HEK293 (cell line): Measurements from ENCODE around the gene SCGB1C2.

Experiments used
- CTCF ChIA-PET: fragments of 350-600 bp; formaldehyde crosslinking; extraction: SDS; loops from one replicate; lab custom pipeline; 2021; ENCODE audit warnings: antibody characterized with exemption; lab: Yijun Ruan, JAX
- POLR2A ChIA-PET: fragments of 300-600 bp; formaldehyde crosslinking; extraction: SDS; loops from one replicate; lab custom pipeline; 2020; ENCODE audit warnings: antibody characterized with exemption, inconsistent platforms; lab: Yijun Ruan, JAX
- H3K27ac ChIP-seq: fragments of 200-500 bp; sonication (Bioruptor generic); 2 replicates; pipeline ENCODE4 v1.5.1; 2014; ENCODE audit warnings: low read depth, low read length, control low read depth, inconsistent platforms; ENCODE audit errors: extremely low read depth
- H3K36me3 ChIP-seq, 2 experiments: fragments of 200-500 bp in 1 of 2; sonication (Bioruptor generic) in 1 of 2; 1 replicate in 1 of 2; 2 replicates in 1 of 2; pipeline ENCODE4 v1.5.1; 2014 to 2017; ENCODE audit warnings: inconsistent platforms in 2 of 2, low read length in 2 of 2; ENCODE audit not compliant: control insufficient read depth in 2 of 2, insufficient read depth in 1 of 2
- H3K4me1 ChIP-seq: fragments of 200-500 bp; sonication (Bioruptor generic); 2 replicates; pipeline ENCODE4 v1.5.1; 2014; ENCODE audit warnings: mild to moderate bottlenecking, low read length, inconsistent platforms; ENCODE audit not compliant: control insufficient read depth, insufficient read depth
- H3K4me3 ChIP-seq: 2 replicates; pipeline ENCODE4 v1.5.1; 2011; ENCODE audit warnings: low read depth, mild to moderate bottlenecking, control low read depth, low read length, moderate library complexity
- H3K9me3 ChIP-seq: fragments of 200-500 bp; sonication (Bioruptor generic); 2 replicates; pipeline ENCODE4 v1.5.1; 2014; ENCODE audit warnings: low read depth, low read length, inconsistent platforms; ENCODE audit not compliant: control insufficient read depth, insufficient read depth
- GFI1B ChIP-seq: fragments of 450-650 bp; formaldehyde crosslinking; IDR thresholded peaks from 2 replicates; pipeline ENCODE4 v1.5.1; 2016; ENCODE audit warnings: missing biosample characterization, missing genetic modification characterization
- PATZ1 ChIP-seq: fragments of 450-650 bp; formaldehyde crosslinking; IDR thresholded peaks from 2 replicates; pipeline ENCODE4 v1.5.1; 2016; ENCODE audit warnings: missing biosample characterization, missing genetic modification characterization
- SETDB1 ChIP-seq: IDR thresholded peaks from one replicate; pipeline ENCODE4 v1.6.1; 2017; ENCODE audit warnings: mild to moderate bottlenecking, low read length, moderate library complexity, mixed read lengths; ENCODE audit not compliant: insufficient read length
- ZBTB8A ChIP-seq: fragments of 450-650 bp; formaldehyde crosslinking; IDR thresholded peaks from 2 replicates; pipeline ENCODE4 v1.5.1; 2016; ENCODE audit warnings: missing biosample characterization, missing genetic modification characterization
- ZFP37 ChIP-seq: fragments of 450-650 bp; formaldehyde crosslinking; IDR thresholded peaks from 2 replicates; pipeline ENCODE4 v1.5.1; 2016; ENCODE audit warnings: missing biosample characterization, missing genetic modification characterization
- ZFP41 ChIP-seq: fragments of 450-650 bp; formaldehyde crosslinking; IDR thresholded peaks from 2 replicates; pipeline ENCODE4 v1.5.1; 2016; ENCODE audit warnings: missing biosample characterization, missing genetic modification characterization, borderline replicate concordance
- ZNF114 ChIP-seq: fragments of 450-650 bp; formaldehyde crosslinking; IDR thresholded peaks from 2 replicates; pipeline ENCODE4 v1.5.0; 2017; ENCODE audit warnings: missing biosample characterization, missing genetic modification characterization
- ZNF121 ChIP-seq: fragments of 450-650 bp; formaldehyde crosslinking; IDR thresholded peaks from 2 replicates; pipeline ENCODE4 v1.5.1; 2016; ENCODE audit warnings: missing biosample characterization, missing genetic modification characterization
- ZNF211 ChIP-seq: fragments of 450-650 bp; formaldehyde crosslinking; IDR thresholded peaks from 2 replicates; pipeline ENCODE4 v1.5.1; 2016; ENCODE audit warnings: low read depth, missing biosample characterization, missing genetic modification characterization
- ZNF24 ChIP-seq: fragments of 450-650 bp; formaldehyde crosslinking; IDR thresholded peaks from 2 replicates; pipeline ENCODE4 v1.5.1; 2016; ENCODE audit warnings: missing biosample characterization, missing genetic modification characterization
- ZNF266 ChIP-seq: fragments of 450-650 bp; formaldehyde crosslinking; IDR thresholded peaks from 2 replicates; pipeline ENCODE4 v1.5.1; 2016; ENCODE audit warnings: missing biosample characterization, missing genetic modification characterization, low read depth
- ZNF350 ChIP-seq: fragments of 450-650 bp; formaldehyde crosslinking; IDR thresholded peaks from 2 replicates; pipeline ENCODE4 v1.5.0; 2017; ENCODE audit warnings: missing biosample characterization, mild to moderate bottlenecking, missing genetic modification characterization
- ZNF416 ChIP-seq: fragments of 450-650 bp; formaldehyde crosslinking; IDR thresholded peaks from 2 replicates; pipeline ENCODE4 v1.5.1; 2016; ENCODE audit warnings: missing biosample characterization, missing genetic modification characterization
- ZNF426 ChIP-seq: fragments of 450-650 bp; formaldehyde crosslinking; IDR thresholded peaks from 2 replicates; pipeline ENCODE4 v1.5.1; 2017; ENCODE audit warnings: missing biosample characterization, missing genetic modification characterization, mild to moderate bottlenecking, inconsistent platforms, moderate library complexity
- ZNF449 ChIP-seq: fragments of 450-650 bp; formaldehyde crosslinking; IDR thresholded peaks from 2 replicates; pipeline ENCODE4 v1.5.1; 2017; ENCODE audit warnings: missing biosample characterization, mild to moderate bottlenecking, missing genetic modification characterization, moderate library complexity
- ZNF501 ChIP-seq: fragments of 450-650 bp; formaldehyde crosslinking; IDR thresholded peaks from 2 replicates; pipeline ENCODE4 v1.5.1; 2016; ENCODE audit warnings: missing biosample characterization, missing genetic modification characterization
- ZNF510 ChIP-seq: fragments of 450-650 bp; formaldehyde crosslinking; IDR thresholded peaks from 2 replicates; pipeline ENCODE4 v1.5.1; 2018; ENCODE audit warnings: mild to moderate bottlenecking, missing genetic modification characterization, missing biosample characterization; ENCODE audit not compliant: insufficient replicate concordance
- ZNF548 ChIP-seq: fragments of 450-650 bp; formaldehyde crosslinking; IDR thresholded peaks from 2 replicates; pipeline ENCODE4 v1.5.1; 2016; ENCODE audit warnings: missing biosample characterization, missing genetic modification characterization
- ZNF610 ChIP-seq: fragments of 450-650 bp; formaldehyde crosslinking; IDR thresholded peaks from 2 replicates; pipeline ENCODE4 v1.5.1; 2016; ENCODE audit warnings: missing biosample characterization, missing genetic modification characterization, borderline replicate concordance
- ZNF76 ChIP-seq: fragments of 450-650 bp; formaldehyde crosslinking; IDR thresholded peaks from 2 replicates; pipeline ENCODE4; 2016; ENCODE audit warnings: low read depth, missing biosample characterization, missing genetic modification characterization, borderline replicate concordance
- ZNF768 ChIP-seq: fragments of 450-650 bp; formaldehyde crosslinking; IDR thresholded peaks from 2 replicates; pipeline ENCODE4 v1.5.1; 2018; ENCODE audit warnings: missing biosample characterization, mild to moderate bottlenecking, missing genetic modification characterization
- ZNF777 ChIP-seq: fragments of 450-650 bp; formaldehyde crosslinking; IDR thresholded peaks from 2 replicates; pipeline ENCODE4 v1.5.1; 2017; ENCODE audit warnings: missing biosample characterization, missing genetic modification characterization, borderline replicate concordance
- ZSCAN23 ChIP-seq: fragments of 450-650 bp; formaldehyde crosslinking; IDR thresholded peaks from 2 replicates; pipeline ENCODE4 v1.5.1; 2016; ENCODE audit warnings: missing biosample characterization, missing genetic modification characterization
- ZXDB ChIP-seq: fragments of 450-650 bp; formaldehyde crosslinking; IDR thresholded peaks from 2 replicates; pipeline ENCODE4 v1.5.1; 2016; ENCODE audit warnings: missing biosample characterization, missing genetic modification characterization
- TF ChIP-seq, protein P1 (sequence below): fragments of 450-650 bp; formaldehyde crosslinking; IDR thresholded peaks from 2 replicates; pipeline ENCODE4 v1.5.1; 2016; ENCODE audit warnings: missing biosample characterization, missing genetic modification characterization
- TF ChIP-seq, protein P2 (sequence below): fragments of 450-650 bp; formaldehyde crosslinking; conservative IDR thresholded peaks from 2 replicates; pipeline ENCODE4 v1.5.1; 2016; ENCODE audit warnings: low read depth, missing biosample characterization, missing genetic modification characterization

SCGB1C2 gene

DNA sequence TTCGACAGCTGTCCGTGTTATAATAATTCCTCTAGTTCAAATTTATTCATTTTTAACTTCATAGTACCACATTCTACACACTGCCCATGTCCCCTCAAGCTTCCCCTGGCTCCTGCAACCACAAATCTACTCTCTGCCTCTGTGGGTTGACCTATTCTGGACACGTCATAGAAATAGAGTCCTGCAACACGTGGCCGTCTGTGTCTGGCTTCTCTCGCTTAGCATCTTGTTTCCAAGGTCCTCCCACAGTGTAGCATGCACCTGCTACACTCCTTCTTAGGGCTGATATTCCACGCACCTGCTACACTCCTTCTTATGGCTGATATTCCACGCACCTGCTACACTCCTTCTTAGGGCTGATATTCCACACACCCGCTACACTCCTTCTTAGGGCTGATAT lies 16.5 kb downstream of the SCGB1C2 start:
- Histone ChIP-seq H3K36me3 (no peaks in the 10 kb centered on the region), H3K4me1 (no peaks in the 10 kb centered on the region), H3K27ac (no peak overlapping the region)
- ChIA-PET CTCF (interaction anchor here (2.3 kb wide), 1 partner anchor 547 kb away, joined by 5 read pairs; no protein-coding TSS in a partner anchor), POLR2A (no interaction called here)
- no peak for TF ChIP-seq ZNF416 (tag by site-specific recombination)
- TF ChIP-seq, protein P1, sequence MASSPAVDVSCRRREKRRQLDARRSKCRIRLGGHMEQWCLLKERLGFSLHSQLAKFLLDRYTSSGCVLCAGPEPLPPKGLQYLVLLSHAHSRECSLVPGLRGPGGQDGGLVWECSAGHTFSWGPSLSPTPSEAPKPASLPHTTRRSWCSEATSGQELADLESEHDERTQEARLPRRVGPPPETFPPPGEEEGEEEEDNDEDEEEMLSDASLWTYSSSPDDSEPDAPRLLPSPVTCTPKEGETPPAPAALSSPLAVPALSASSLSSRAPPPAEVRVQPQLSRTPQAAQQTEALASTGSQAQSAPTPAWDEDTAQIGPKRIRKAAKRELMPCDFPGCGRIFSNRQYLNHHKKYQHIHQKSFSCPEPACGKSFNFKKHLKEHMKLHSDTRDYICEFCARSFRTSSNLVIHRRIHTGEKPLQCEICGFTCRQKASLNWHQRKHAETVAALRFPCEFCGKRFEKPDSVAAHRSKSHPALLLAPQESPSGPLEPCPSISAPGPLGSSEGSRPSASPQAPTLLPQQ: no peak
- no peak for TF ChIP-seq ZXDB (tag by site-specific recombination)
- no peak for TF ChIP-seq ZNF449 (tag by site-specific recombination)
- TF ChIP-seq GFI1B (tag by site-specific recombination): no peak
- no peak for TF ChIP-seq ZNF266
- TF ChIP-seq ZSCAN23 (tag by site-specific recombination): no peak
- no peak for TF ChIP-seq ZFP41
- TF ChIP-seq ZNF76 (tag by site-specific recombination): no peak
- no peak for TF ChIP-seq ZNF610 (tag by site-specific recombination)
- TF ChIP-seq PATZ1 (tag by site-specific recombination): no peak
- no peak for TF ChIP-seq ZBTB8A
- no peak for TF ChIP-seq ZNF114 (tag by site-specific recombination)
- TF ChIP-seq, all 188 proteins: peak for 0
- H3K9me3 ChIP-seq: no peaks in the 10 kb centered on the region
- H3K4me3 ChIP-seq: no peak overlapping the region

DNA sequence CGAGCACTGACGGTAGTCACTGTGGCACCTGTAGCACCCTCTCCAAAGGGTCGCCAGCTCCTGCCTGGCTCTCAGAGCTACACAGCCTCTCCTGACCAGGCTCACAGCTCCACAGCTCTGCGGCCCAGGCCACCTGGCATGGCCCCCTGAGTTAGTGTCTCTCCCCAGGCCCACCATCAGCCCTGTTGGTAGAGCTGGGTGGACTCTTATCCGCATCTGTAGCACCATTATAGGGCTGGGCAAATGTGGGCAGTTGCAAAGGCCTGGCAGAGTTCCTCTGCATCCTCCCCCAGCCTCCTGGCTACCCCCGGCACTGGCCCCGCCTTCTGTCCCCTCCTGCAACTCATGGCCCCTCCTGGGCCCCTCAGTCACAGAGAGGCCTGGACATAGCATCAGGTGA lies 18.2 kb downstream of the SCGB1C2 start:
- no peak overlapping the region for H3K4me3 ChIP-seq
- no peaks in the 10 kb centered on the region for H3K36me3 ChIP-seq
- no peaks in the 10 kb centered on the region for H3K9me3 ChIP-seq
- no peaks in the 10 kb centered on the region for H3K4me1 ChIP-seq
- POLR2A ChIA-PET: no interaction called here
- TF ChIP-seq SETDB1 (no peak), ZNF548 (tag by site-specific recombination) (no peak), ZNF426 (tag by site-specific recombination) (no peak), ZNF768 (tag by site-specific recombination) (no peak), ZNF266 (no peak), ZNF501 (no peak), ZNF350 (no peak)
- no peak overlapping the region for H3K27ac ChIP-seq
- CTCF ChIA-PET: no interaction called here

GRCh38 chr17:156094-156621 lies 18.8 kb downstream of the SCGB1C2 start:
- H3K4me3 ChIP-seq: no peak overlapping the region
- CTCF ChIA-PET: no interaction called here
- POLR2A ChIA-PET: no interaction called here
- H3K9me3 ChIP-seq: no peaks in the 10 kb centered on the region
- no peak overlapping the region for H3K27ac ChIP-seq
- no peaks in the 10 kb centered on the region for H3K36me3 ChIP-seq
- H3K4me1 ChIP-seq: no peaks in the 10 kb centered on the region
- TF ChIP-seq ZFP37 (tag by site-specific recombination) (no peak), ZNF121 (tag by site-specific recombination) (no peak), ZNF211 (tag by site-specific recombination) (no peak), ZNF777 (no peak), ZNF510 (tag by site-specific recombination) (no peak), ZNF24 (tag by site-specific recombination) (no peak)
- TF ChIP-seq, protein P2, sequence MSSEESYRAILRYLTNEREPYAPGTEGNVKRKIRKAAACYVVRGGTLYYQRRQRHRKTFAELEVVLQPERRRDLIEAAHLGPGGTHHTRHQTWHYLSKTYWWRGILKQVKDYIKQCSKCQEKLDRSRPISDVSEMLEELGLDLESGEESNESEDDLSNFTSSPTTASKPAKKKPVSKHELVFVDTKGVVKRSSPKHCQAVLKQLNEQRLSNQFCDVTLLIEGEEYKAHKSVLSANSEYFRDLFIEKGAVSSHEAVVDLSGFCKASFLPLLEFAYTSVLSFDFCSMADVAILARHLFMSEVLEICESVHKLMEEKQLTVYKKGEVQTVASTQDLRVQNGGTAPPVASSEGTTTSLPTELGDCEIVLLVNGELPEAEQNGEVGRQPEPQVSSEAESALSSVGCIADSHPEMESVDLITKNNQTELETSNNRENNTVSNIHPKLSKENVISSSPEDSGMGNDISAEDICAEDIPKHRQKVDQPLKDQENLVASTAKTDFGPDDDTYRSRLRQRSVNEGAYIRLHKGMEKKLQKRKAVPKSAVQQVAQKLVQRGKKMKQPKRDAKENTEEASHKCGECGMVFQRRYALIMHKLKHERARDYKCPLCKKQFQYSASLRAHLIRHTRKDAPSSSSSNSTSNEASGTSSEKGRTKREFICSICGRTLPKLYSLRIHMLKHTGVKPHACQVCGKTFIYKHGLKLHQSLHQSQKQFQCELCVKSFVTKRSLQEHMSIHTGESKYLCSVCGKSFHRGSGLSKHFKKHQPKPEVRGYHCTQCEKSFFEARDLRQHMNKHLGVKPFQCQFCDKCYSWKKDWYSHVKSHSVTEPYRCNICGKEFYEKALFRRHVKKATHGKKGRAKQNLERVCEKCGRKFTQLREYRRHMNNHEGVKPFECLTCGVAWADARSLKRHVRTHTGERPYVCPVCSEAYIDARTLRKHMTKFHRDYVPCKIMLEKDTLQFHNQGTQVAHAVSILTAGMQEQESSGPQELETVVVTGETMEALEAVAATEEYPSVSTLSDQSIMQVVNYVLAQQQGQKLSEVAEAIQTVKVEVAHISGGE (tag by site-specific recombination): no peak
